H9 (cell line): ENCODE measurements around the gene CDK5R1. TPM values are rescaled to one million over a fixed set of nuclear protein-coding genes. Genes with fewer than 3 reads are reported as not detected.

Source experiments
- DNase-seq: peaks from one replicate; pipeline ENCODE4 v3.0.0-alpha.2; 2017
- H2AFZ ChIP-seq: one replicate; pipeline ENCODE4 v1.6.1; 2013; ENCODE audit warnings: mild to moderate bottlenecking, low read length, control low read depth, moderate library complexity
- H2AK5ac ChIP-seq: 2 replicates; pipeline ENCODE4 v1.6.1; 2013; ENCODE audit warnings: low read length, control low read depth, mixed read lengths; ENCODE audit not compliant: insufficient read length
- H2BK120ac ChIP-seq: one replicate; pipeline ENCODE4 v1.6.1; 2013; ENCODE audit warnings: low read depth, mild to moderate bottlenecking, low read length, control low read depth, inconsistent platforms; ENCODE audit not compliant: poor library complexity, severe bottlenecking
- H2BK12ac ChIP-seq: 2 replicates; pipeline ENCODE4 v1.6.1; 2013; ENCODE audit warnings: low read length, control low read depth, mixed read lengths, low read depth; ENCODE audit not compliant: insufficient read length
- H2BK15ac ChIP-seq: 2 replicates; pipeline ENCODE4 v1.6.1; 2013; ENCODE audit warnings: low read depth, low read length, control low read depth
- H2BK20ac ChIP-seq: one replicate; pipeline ENCODE4 v1.6.1; 2013; ENCODE audit warnings: low read depth, mild to moderate bottlenecking, low read length, control low read depth, inconsistent platforms; ENCODE audit not compliant: poor library complexity, severe bottlenecking
- H2BK5ac ChIP-seq: 2 replicates; pipeline ENCODE4 v1.6.1; 2013; ENCODE audit warnings: low read length, control low read depth, mixed read lengths; ENCODE audit not compliant: insufficient read length
- H3K14ac ChIP-seq: 2 replicates; pipeline ENCODE4 v1.6.1; 2013; ENCODE audit warnings: low read length, control low read depth; ENCODE audit not compliant: insufficient read depth
- H3K18ac ChIP-seq: 2 replicates; pipeline ENCODE4 v1.6.1; 2013; ENCODE audit warnings: low read depth, mild to moderate bottlenecking, mixed read lengths, low read length, control low read depth; ENCODE audit not compliant: insufficient read length
- H3K23ac ChIP-seq: 2 replicates; pipeline ENCODE4 v1.6.1; 2013; ENCODE audit warnings: low read length, control low read depth, mixed read lengths, low read depth; ENCODE audit not compliant: insufficient read length
- H3K23me2 ChIP-seq: 2 replicates; pipeline ENCODE4 v1.6.1; 2013; ENCODE audit warnings: low read depth, mild to moderate bottlenecking, mixed read lengths, low read length, control low read depth; ENCODE audit not compliant: insufficient read length, poor library complexity, severe bottlenecking
- H3K27ac ChIP-seq: 2 replicates; pipeline ENCODE4 v1.5.1; 2013; ENCODE audit warnings: low read length, control low read depth, mixed read lengths, low read depth; ENCODE audit not compliant: insufficient read length
- H3K27me3 ChIP-seq: 2 replicates; pipeline ENCODE4 v1.6.1; 2013; ENCODE audit warnings: low read length, control low read depth, inconsistent platforms; ENCODE audit not compliant: insufficient read depth
- H3K4ac ChIP-seq: 2 replicates; pipeline ENCODE4 v1.6.1; 2013; ENCODE audit warnings: low read depth, mild to moderate bottlenecking, control low read depth, inconsistent platforms, low read length, moderate library complexity
- H3K4me1 ChIP-seq: 2 replicates; pipeline ENCODE4 v1.6.1; 2013; ENCODE audit warnings: low read length, control low read depth, inconsistent platforms; ENCODE audit not compliant: insufficient read depth
- H3K4me2 ChIP-seq: 2 replicates; pipeline ENCODE4 v1.6.1; 2013; ENCODE audit warnings: low read length, control low read depth, mixed read lengths; ENCODE audit not compliant: insufficient read length, insufficient read depth
- H3K56ac ChIP-seq: 2 replicates; pipeline ENCODE4 v1.6.1; 2013; ENCODE audit warnings: low read depth, mild to moderate bottlenecking, mixed read lengths, low read length, control low read depth; ENCODE audit not compliant: insufficient read length
- H3K79me1 ChIP-seq: 2 replicates; pipeline ENCODE4 v1.6.1; 2013; ENCODE audit warnings: low read depth, mild to moderate bottlenecking, moderate library complexity, low read length, control low read depth, inconsistent platforms; ENCODE audit not compliant: insufficient read depth, poor library complexity, severe bottlenecking
- H3K79me2 ChIP-seq: 2 replicates; pipeline ENCODE4 v1.6.1; 2013; ENCODE audit warnings: low read length, control low read depth, inconsistent platforms; ENCODE audit not compliant: insufficient read depth
- H3K9ac ChIP-seq: 2 replicates; pipeline ENCODE4 v1.6.1; 2013; ENCODE audit warnings: low read length, control low read depth, mixed read lengths; ENCODE audit not compliant: insufficient read length; ENCODE audit errors: extremely low read depth
- H3K9me3 ChIP-seq: one replicate; pipeline ENCODE4 v1.6.1; 2013; ENCODE audit warnings: low read depth, low read length, inconsistent platforms; ENCODE audit not compliant: control insufficient read depth
- H3T11ph ChIP-seq: one replicate; pipeline ENCODE4 v1.6.1; 2013; ENCODE audit warnings: mild to moderate bottlenecking, low read length, control low read depth, inconsistent platforms
- H4K20me1 ChIP-seq: one replicate; pipeline ENCODE4 v1.6.1; 2013; ENCODE audit not compliant: control insufficient read depth, insufficient read length, insufficient read depth
- H4K5ac ChIP-seq: 2 replicates; pipeline ENCODE4 v1.6.1; 2013; ENCODE audit warnings: low read depth, mild to moderate bottlenecking, mixed read lengths, low read length, control low read depth; ENCODE audit not compliant: insufficient read length
- H4K8ac ChIP-seq: replicated peaks from 2 replicates; pipeline ENCODE4 v1.6.1; 2013; ENCODE audit warnings: low read length, control low read depth, mixed read lengths, low read depth; ENCODE audit not compliant: insufficient read length
- H4K91ac ChIP-seq: 2 replicates; pipeline ENCODE4 v1.6.1; 2013; ENCODE audit warnings: low read depth, mild to moderate bottlenecking, moderate library complexity, mixed read lengths, low read length, control low read depth; ENCODE audit not compliant: insufficient read length
- H3K27ac Mint-ChIP-seq, 3 experiments: 2 replicates in 2 of 3; 3 replicates in 1 of 3; pipeline ENCODE4 v1.8.0; 2020 to 2021; ENCODE audit warnings: mixed read lengths in 3 of 3, mild to moderate bottlenecking in 1 of 3, moderate library complexity in 1 of 3
- H3K27me3 Mint-ChIP-seq: 2 replicates; pipeline ENCODE4 v1.8.0; 2021; ENCODE audit warnings: low read depth, mild to moderate bottlenecking, moderate library complexity, mixed read lengths
- H3K36me3 Mint-ChIP-seq, 3 experiments: 2 replicates in 2 of 3; 3 replicates in 1 of 3; pipeline ENCODE4 v1.8.0; 2020 to 2021; ENCODE audit warnings: low read depth in 3 of 3, mixed read lengths in 3 of 3; ENCODE audit not compliant: insufficient read depth in 1 of 3
- H3K4me1 Mint-ChIP-seq, 2 experiments: 2 replicates each; pipeline ENCODE4 v1.8.0; 2020; ENCODE audit warnings: mixed read lengths in 2 of 2
- H3K4me3 Mint-ChIP-seq, 2 experiments: 2 replicates in 1 of 2; 3 replicates in 1 of 2; pipeline ENCODE4 v1.8.0; 2020 to 2021; ENCODE audit warnings: mild to moderate bottlenecking in 2 of 2, mixed read lengths in 2 of 2, moderate library complexity in 1 of 2
- H3K9me3 Mint-ChIP-seq, 2 experiments: 2 replicates in 1 of 2; 3 replicates in 1 of 2; pipeline ENCODE4 v1.8.0; 2020; ENCODE audit warnings: mild to moderate bottlenecking in 2 of 2, mixed read lengths in 2 of 2, moderate library complexity in 1 of 2
- WGBS: extraction: QIAGEN DNeasy Blood & Tissue Kit; methylation state at CpG from one replicate; pipeline ENCODE4 v1.1.7; 2013; ENCODE audit warnings: missing lambda C conversion rate, low lambda C conversion rate, mixed read lengths; ENCODE audit not compliant: insufficient read length; ENCODE audit errors: extremely low coverage; 5-methylcytosine and 5-hydroxymethylcytosine counted together
- total RNA-seq: library from RNA; stranded (reverse); gene quantifications from 2 replicates; pipeline ENCODE4 v1.2.1, GENCODE V29; 2021
- TF ChIP-seq, protein P1 (sequence below): fragments of 200-600 bp; sonication (generic); conservative IDR thresholded peaks from 3 replicates; pipeline ENCODE4 v1.8.0; 2021; ENCODE audit warnings: antibody characterized with exemption, mild to moderate bottlenecking

The CDK5R1 gene
- total RNA-seq, 1 experiment from 2014 or later = 11.4 TPM

DNA sequence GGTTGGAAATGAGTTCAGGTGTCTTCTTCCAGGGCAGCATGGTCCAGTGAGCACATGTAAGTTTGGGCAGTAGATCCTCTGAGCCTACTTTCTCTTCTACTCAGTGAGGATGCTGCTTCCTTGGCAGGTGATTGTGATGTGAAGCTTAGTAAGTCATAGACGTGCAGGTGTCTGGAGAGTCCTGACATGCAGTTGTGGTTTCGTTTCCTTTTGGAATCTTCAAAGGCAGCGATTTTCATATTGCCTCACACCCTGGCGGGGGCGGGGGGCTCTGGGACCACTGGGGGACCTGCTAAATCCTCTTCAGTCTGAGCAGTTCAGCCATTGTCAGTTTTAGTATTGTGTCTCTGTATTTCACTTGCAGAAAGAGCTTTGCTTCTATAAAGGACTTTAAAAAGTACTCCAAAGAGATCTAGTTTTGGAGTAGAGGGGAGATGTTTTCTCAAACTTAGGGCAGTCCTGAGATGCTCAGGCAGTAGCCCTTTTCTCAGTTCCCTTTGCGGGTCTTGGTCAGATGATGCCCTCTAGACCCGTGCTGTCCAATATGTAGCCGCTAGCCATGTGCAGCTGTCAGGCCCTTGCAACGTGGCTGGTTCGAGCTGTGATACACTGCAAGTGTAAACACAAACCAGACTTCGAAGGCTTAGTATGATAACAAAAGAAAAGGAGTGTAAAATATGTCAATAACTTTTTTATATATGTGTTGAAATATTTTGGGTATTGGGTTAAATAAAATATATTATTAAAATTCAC, 4.0 kb upstream of the CDK5R1 start:
- no peak overlapping the region for H3K27ac ChIP-seq
- no peak overlapping the region for H2BK20ac ChIP-seq
- no peak overlapping the region for H3K4me2 ChIP-seq
- no peak overlapping the region for H2BK12ac ChIP-seq
- no peak overlapping the region for H3K14ac ChIP-seq
- H2BK5ac ChIP-seq = no peak overlapping the region
- no peak overlapping the region for H3K56ac ChIP-seq
- H3K9me3 ChIP-seq = no peaks in the 10 kb centered on the region
- H3K4me1 ChIP-seq = peaks cover 5% of the 10 kb centered on the region; the same call in 1 of the 2 replicates
- no peak overlapping the region for H4K5ac ChIP-seq
- no peak for DNase-seq
- Mint-ChIP-seq H3K4me1 (peaks cover 39 to 49% of the 10 kb centered on the region in 2 experiments), H3K27me3 (peaks cover 1% of the 10 kb centered on the region; the same call in 1 of the 2 replicates), H3K9me3 (no peaks in the 10 kb centered on the region; a peak in 1 of 5 replicates), H3K36me3 (peaks cover 32 to 48% (median 47%) of the 10 kb centered on the region in 3 experiments; a peak in 6 of 7 replicates), H3K27ac (peak overlapping the region in 2 of 3 experiments; percentile 61 to 64; a peak in 2 of 7 replicates), H3K4me3 (no peak overlapping the region)
- H3K27me3 ChIP-seq = no peaks in the 10 kb centered on the region
- H2BK15ac ChIP-seq = no peak overlapping the region
- H3T11ph ChIP-seq = no peak overlapping the region
- TF ChIP-seq, protein P1, sequence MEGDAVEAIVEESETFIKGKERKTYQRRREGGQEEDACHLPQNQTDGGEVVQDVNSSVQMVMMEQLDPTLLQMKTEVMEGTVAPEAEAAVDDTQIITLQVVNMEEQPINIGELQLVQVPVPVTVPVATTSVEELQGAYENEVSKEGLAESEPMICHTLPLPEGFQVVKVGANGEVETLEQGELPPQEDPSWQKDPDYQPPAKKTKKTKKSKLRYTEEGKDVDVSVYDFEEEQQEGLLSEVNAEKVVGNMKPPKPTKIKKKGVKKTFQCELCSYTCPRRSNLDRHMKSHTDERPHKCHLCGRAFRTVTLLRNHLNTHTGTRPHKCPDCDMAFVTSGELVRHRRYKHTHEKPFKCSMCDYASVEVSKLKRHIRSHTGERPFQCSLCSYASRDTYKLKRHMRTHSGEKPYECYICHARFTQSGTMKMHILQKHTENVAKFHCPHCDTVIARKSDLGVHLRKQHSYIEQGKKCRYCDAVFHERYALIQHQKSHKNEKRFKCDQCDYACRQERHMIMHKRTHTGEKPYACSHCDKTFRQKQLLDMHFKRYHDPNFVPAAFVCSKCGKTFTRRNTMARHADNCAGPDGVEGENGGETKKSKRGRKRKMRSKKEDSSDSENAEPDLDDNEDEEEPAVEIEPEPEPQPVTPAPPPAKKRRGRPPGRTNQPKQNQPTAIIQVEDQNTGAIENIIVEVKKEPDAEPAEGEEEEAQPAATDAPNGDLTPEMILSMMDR = no peak
- H2BK120ac ChIP-seq = no peak overlapping the region
- H3K79me1 ChIP-seq = no peaks in the 10 kb centered on the region
- H2AK5ac ChIP-seq = no peak overlapping the region
- no peak overlapping the region for H4K91ac ChIP-seq
- no peak overlapping the region for H4K8ac ChIP-seq
- WGBS = no CpG with 5 or more reads among the region's 11 CpGs
- H2AFZ ChIP-seq = no peak overlapping the region
- H3K23me2 ChIP-seq = peaks cover 8% of the 10 kb centered on the region
- no peaks in the 10 kb centered on the region for H3K79me2 ChIP-seq
- no peak overlapping the region for H3K4ac ChIP-seq
- no peak overlapping the region for H3K18ac ChIP-seq
- no peak overlapping the region for H3K23ac ChIP-seq
- H4K20me1 ChIP-seq = no peaks in the 10 kb centered on the region
- no peak overlapping the region for H3K9ac ChIP-seq
